HG02642 (cell line): ENCODE measurements around the gene MOXD1.

Source experiments
- ATAC-seq: cut with Tn5 transposase; IDR thresholded peaks from one replicate; pipeline ENCODE4 v1.9.1; 2021; ENCODE audit warnings: mild to moderate bottlenecking; ENCODE audit not compliant: unreplicated experiment, poor library complexity

Gene MOXD1

GRCh38 chr6:132252113-132252512 lies 149.2 kb downstream of the MOXD1 start:
- ATAC-seq: no peak

- ATAC-seq: no peak
Measured at GRCh38 chr6:132251711-132252110, 149.6 kb downstream of the MOXD1 start.

GRCh38 chr6:132247381-132248159 lies 153.7 kb downstream of the MOXD1 start:
- no peak for ATAC-seq

- ATAC-seq: no peak
Measured at GRCh38 chr6:132246632-132247270, 154.5 kb downstream of the MOXD1 start.

- no peak for ATAC-seq
Measured at GRCh38 chr6:132246120-132246617, 155.1 kb downstream of the MOXD1 start.
